Neural progenitor cell (in vitro differentiated cells): ENCODE measurements around the gene ZNF292.

Source experiments
- EZH2 ChIP-seq: fragments of 200-600 bp; sonication (generic); IDR thresholded peaks from 2 replicates; pipeline ENCODE4 v1.6.1; 2017; ENCODE audit warnings: antibody characterized with exemption, mild to moderate bottlenecking, moderate library complexity
- TF ChIP-seq, protein P1 (sequence below): fragments of 200-600 bp; sonication (generic); IDR thresholded peaks from 2 replicates; pipeline ENCODE4 v1.5.1; 2017; ENCODE audit warnings: antibody characterized with exemption, mild to moderate bottlenecking

GRCh38 chr6:87197547-87197946, 42.2 kb downstream of the ZNF292 start:
- TF ChIP-seq EZH2 = no peak
- TF ChIP-seq, protein P1, sequence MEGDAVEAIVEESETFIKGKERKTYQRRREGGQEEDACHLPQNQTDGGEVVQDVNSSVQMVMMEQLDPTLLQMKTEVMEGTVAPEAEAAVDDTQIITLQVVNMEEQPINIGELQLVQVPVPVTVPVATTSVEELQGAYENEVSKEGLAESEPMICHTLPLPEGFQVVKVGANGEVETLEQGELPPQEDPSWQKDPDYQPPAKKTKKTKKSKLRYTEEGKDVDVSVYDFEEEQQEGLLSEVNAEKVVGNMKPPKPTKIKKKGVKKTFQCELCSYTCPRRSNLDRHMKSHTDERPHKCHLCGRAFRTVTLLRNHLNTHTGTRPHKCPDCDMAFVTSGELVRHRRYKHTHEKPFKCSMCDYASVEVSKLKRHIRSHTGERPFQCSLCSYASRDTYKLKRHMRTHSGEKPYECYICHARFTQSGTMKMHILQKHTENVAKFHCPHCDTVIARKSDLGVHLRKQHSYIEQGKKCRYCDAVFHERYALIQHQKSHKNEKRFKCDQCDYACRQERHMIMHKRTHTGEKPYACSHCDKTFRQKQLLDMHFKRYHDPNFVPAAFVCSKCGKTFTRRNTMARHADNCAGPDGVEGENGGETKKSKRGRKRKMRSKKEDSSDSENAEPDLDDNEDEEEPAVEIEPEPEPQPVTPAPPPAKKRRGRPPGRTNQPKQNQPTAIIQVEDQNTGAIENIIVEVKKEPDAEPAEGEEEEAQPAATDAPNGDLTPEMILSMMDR = no peak
